ENCODE results near the gene TLE2.
A peak's percentile ranks its signal among the peaks of the same experiment; 100 is the strongest.
"Not testable (repeated sequence)": the region's sequence is repeated elsewhere in the genome, so short reads cannot be mapped to it uniquely, and the experiment has no call there.

TLE2 gene

DNA sequence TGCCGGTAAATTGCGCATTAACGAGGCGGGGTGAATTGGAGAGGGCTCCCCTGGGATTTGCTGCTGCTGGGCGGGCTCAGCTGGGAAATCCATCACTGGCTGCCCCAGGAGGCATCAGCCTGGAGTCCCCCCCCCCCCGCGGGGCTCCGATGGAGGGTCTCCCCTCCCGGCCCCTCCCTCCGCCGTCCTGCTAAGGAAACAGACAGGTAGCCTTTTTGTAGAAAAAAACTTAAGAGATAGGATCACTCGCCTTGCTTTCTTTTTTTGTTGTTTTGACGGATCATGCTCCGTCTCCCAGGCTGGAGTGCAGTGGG lies 44.9 kb downstream of the TLE2 start:
- DNase-seq (ENCODE audit: low read depth, low spot score), result no peak

- DNase-seq (ENCODE audit: low read depth, low spot score), result peak; percentile 90
Measured at GRCh38 chr19:2983351-2984214, 45.5 kb downstream of the TLE2 start.

GRCh38 chr19:2982983-2983350 lies 46.1 kb downstream of the TLE2 start:
- no peak for DNase-seq (ENCODE audit: low read depth, low spot score)

DNA sequence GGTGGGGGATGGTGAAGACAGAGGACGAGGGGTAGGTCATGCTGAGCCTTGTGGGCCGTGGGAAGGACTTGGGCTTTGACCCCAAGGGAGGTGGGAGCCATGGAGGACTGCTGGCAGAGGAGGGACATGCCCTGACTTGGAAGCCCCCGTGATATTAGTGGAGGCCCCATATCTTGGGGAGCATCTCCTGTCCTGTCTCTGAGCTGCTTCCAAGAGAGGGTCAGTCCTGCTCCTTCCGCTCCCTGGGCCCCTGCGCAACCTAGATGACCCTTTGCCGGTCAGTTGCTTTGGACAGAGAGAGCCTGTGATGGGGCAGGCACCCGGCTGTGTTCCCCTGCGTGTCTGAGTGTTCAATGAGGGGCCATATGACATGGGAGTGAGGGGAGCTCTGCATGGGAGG lies 46.5 kb downstream of the TLE2 start:
- no peak for DNase-seq (ENCODE audit: low read depth, low spot score)

DNA sequence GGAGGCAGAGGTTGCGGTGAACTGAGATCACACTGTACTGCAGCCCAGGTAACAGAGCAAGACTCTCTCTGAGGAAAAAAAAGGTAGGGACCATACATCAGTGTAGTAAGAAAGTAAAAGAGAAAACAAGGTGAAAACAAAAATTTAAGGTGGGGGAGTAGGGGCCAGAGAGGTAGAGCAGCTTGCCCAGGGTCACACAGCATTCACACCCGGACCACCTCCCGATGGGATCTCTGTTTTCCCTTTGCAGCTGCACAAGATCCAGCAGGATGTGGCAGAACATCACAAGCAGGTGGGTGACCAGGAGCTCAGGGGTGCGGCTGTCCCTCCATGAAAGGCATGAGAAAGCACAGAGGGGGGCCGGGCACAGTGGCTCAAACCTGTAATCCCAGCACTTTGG lies 47.2 kb downstream of the TLE2 start:
- no peak for DNase-seq (ENCODE audit: low read depth, low spot score)

GRCh38 chr19:2978772-2979171 lies 50.3 kb downstream of the TLE2 start:
- no peak for DNase-seq (ENCODE audit: low read depth, low spot score)

DNA sequence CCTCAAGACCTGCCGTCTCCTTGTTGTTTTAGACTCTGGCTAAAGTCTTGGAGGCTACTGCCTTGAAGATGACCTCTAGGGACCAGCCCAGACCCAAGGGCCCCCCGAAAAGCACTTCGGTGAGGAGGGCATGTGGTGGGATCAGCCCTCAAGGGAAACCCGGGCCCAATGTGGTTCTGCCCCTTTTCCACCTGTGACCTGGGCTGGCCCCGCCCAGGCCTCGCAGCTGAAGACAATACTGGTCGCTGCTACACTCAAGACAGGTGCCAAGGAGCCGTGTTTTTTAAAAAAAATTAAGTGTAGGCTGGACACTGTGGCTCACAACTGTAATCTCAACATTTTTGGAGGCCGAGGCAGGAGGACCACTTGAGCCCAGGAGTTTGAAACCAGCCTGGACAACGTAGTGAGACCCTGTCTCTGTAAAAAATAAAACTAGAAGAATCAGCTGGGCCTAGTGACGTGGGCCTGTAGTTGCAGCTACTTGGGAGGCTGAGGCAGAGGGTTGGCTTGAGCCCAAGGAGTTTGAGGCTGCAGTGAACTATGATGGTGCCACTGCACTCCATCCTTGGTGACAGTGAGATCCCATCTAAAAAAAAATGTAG lies 50.8 kb downstream of the TLE2 start:
- no peak for DNase-seq (ENCODE audit: low read depth, low spot score)

- no peak for DNase-seq (ENCODE audit: low read depth, low spot score)
Measured at GRCh38 chr19:2977746-2978138, 51.3 kb downstream of the TLE2 start.

GRCh38 chr19:2977001-2977745 lies 51.9 kb downstream of the TLE2 start, which contains the start of gene TLE6:
Gene TLE6, plus strand, starts transcription at chr19:2977564. Its CDS starts 670 bp downstream, at chr19:2978234.
- DNase-seq (ENCODE audit: low read depth, low spot score), result peak; percentile 98

DNA sequence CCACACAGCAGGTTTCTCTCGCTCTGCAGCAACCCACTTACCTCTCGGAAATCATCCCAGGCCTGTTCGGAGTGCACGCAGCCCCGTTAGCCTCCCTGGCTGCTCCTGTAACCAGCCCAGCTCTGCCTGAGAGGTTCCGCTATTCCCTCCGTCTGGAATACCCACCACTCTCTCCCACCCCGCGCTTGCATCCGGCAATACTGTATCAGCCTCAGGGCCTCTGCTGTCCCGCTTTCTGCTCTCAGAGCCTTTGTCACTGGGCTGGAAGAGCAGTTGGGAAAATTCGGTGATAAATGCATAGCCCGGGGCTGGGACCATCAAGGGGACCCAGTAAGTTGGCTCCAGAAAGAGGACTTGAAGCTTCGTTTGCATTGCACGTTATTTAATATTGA lies 52.5 kb downstream of the TLE2 start:
- DNase-seq (ENCODE audit: low read depth, low spot score), result peak; percentile 87

GRCh38 chr19:2974342-2975041 lies 54.6 kb downstream of the TLE2 start:
- DNase-seq (ENCODE audit: low read depth, low spot score), result no peak

- DNase-seq (ENCODE audit: low read depth, low spot score), result no peak
Measured at GRCh38 chr19:2973229-2973628, 55.9 kb downstream of the TLE2 start.

GRCh38 chr19:2970201-2970835 lies 58.8 kb downstream of the TLE2 start:
- no peak for DNase-seq (ENCODE audit: low read depth, low spot score)

DNA sequence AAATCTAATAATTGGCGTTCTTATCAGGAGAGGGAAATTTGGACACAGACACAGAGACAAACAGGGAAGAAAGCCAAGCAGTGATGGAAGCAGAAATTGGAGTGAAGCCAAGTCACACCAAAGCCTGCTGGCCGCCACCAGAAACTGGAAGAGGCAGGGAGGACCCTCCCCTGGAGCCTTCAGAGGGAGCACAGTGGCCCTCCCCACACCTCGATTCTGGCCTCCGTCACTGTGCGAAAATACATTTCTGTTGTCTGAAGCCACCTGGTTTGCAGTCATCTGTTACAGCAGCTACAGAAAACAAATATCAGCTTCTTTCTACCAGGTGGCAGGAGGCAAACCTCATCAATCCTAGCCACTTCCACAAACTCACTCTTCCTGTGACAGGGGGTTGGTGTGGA lies 60.0 kb downstream of the TLE2 start:
- DNase-seq (ENCODE audit: low read depth, low spot score), result no peak

- DNase-seq (ENCODE audit: low read depth, low spot score), result no peak
Measured at GRCh38 chr19:2967972-2968371, 61.1 kb downstream of the TLE2 start.

DNA sequence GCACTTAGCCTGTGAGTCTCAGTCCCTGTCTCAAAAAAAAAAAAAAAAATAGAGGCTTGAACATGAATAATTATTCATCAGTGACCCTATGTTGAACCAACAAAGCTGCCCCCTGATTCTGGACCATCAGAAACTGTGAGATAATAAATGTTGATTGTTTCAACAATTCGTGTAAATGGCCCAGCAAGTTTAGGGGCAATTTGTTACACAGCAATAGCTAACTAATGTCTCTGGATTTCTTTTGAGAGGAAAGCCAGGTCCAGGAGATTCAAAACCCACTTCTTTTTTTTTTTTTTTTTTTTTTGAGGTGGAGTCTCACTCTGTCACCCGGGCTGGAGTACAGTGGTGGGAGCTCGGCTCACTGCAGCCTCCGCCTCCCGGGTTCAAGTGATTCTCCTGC lies 64.2 kb downstream of the TLE2 start:
- DNase-seq (ENCODE audit: low read depth, low spot score), result no peak

GRCh38 chr19:2963631-2964030 lies 65.4 kb downstream of the TLE2 start:
- not testable (repeated sequence) for DNase-seq (ENCODE audit: low read depth, low spot score)

GRCh38 chr19:2963122-2963521 lies 66.0 kb downstream of the TLE2 start:
- DNase-seq (ENCODE audit: low read depth, low spot score), result no peak

- DNase-seq (ENCODE audit: low read depth, low spot score), result peak; percentile 73
Measured at GRCh38 chr19:2962018-2962670, 66.9 kb downstream of the TLE2 start.

GRCh38 chr19:2960120-2960519 lies 69.0 kb downstream of the TLE2 start:
- no peak for DNase-seq (ENCODE audit: low read depth, low spot score)

GRCh38 chr19:2957160-2957559 lies 71.9 kb downstream of the TLE2 start:
- no peak for DNase-seq (ENCODE audit: low read depth, low spot score)

All from ELF-1 (cell line).